ENCODE results near the gene VTI1A.

- TF ChIP-seq CTCF (IDR thresholded peaks at IDR 0.05; ENCODE audit: low read length) (no peak), EZH2 (optimal IDR thresholded peaks at IDR 0.05; ENCODE audit: low read depth, low read length) (no peak)
These were observed 329.1 kb downstream of the VTI1A start for GRCh38 chr10:112775892-112776674.
